Aorta (tissue), 5 donors: ENCODE data around the gene SPOCK3. TPM values are rescaled to one million over a fixed set of nuclear protein-coding genes. Genes with fewer than 3 reads are reported as not detected.

Experiments
- ATAC-seq: fragments of 200-7000 bp; cut with Tn5 transposase; one replicate; pipeline ENCODE4 v1.9.1; 2022; ENCODE audit warnings: moderate library complexity; ENCODE audit not compliant: low FRiP score
- DNase-seq, 2 donors: peaks; one replicate each; pipeline ENCODE4 v3.0.0-alpha.2; 2020
- H3K27ac ChIP-seq, 2 donors: one replicate each; pipeline ENCODE4 v1.5.1; 2013; ENCODE audit warnings: low read length in 2 of 2, mild to moderate bottlenecking in 2 of 2, moderate library complexity in 2 of 2, control low read depth in 1 of 2, inconsistent platforms in 1 of 2, low read depth in 1 of 2
- H3K27me3 ChIP-seq, 2 donors: one replicate each; pipeline ENCODE4 v1.6.1; 2013; ENCODE audit warnings: control low read depth in 1 of 2, low read length in 1 of 2, mild to moderate bottlenecking in 1 of 2, moderate library complexity in 1 of 2; ENCODE audit not compliant: insufficient read depth in 2 of 2, control insufficient read depth in 1 of 2
- H3K36me3 ChIP-seq, 2 donors: one replicate each; pipeline ENCODE4 v1.6.1; 2013; ENCODE audit warnings: control low read depth in 1 of 2, low read length in 1 of 2, mild to moderate bottlenecking in 1 of 2; ENCODE audit not compliant: insufficient read depth in 2 of 2, control insufficient read depth in 1 of 2
- H3K4me1 ChIP-seq, 2 donors: one replicate each; pipeline ENCODE4 v1.6.1; 2013; ENCODE audit warnings: low read length in 2 of 2, control low read depth in 1 of 2, mild to moderate bottlenecking in 1 of 2, moderate library complexity in 1 of 2; ENCODE audit not compliant: insufficient read depth in 2 of 2, control insufficient read depth in 1 of 2
- H3K4me3 ChIP-seq, 2 donors: one replicate each; pipeline ENCODE4 v1.5.1; 2013; ENCODE audit warnings: low read length in 2 of 2, control low read depth in 1 of 2, mild to moderate bottlenecking in 1 of 2
- H3K9me3 ChIP-seq: one replicate; pipeline ENCODE4 v1.6.1; 2013; ENCODE audit warnings: mild to moderate bottlenecking, low read length; ENCODE audit not compliant: control insufficient read depth
- WGBS, 2 donors: extraction: QIAGEN DNeasy Blood & Tissue Kit; methylation state at CpG; one replicate each; pipeline ENCODE4 v1.1.7; 2013; 5-methylcytosine and 5-hydroxymethylcytosine counted together
- intact Hi-C, 2 donors: fragments of 100-400 bp; cut with DNase I; formaldehyde crosslinking; loops; one replicate each; pipeline versions ENCODE4 v1.14.2 to v1.15.0; 2022
- polyA plus RNA-seq, 2 donors: library from polyadenylated mRNA; stranded (reverse); fragments of 200-250 nt; gene quantifications; one replicate each; pipeline ENCODE4 v1.2.3, GENCODE V29; 2013
- total RNA-seq, 2 donors: library from RNA; stranded (reverse); fragmentation: NEBNext Ultra II Directional; extraction: Animal tissue kit (Norgen Biotek cat#: 25700); gene quantifications; one replicate each; pipeline ENCODE4 v1.2.1, GENCODE V29; 2021
- donor health status: healthy with polysubstance abuse.
- donor health status: Bipolar disorder and iron deficiency.
- donor health status: DM: no; HTN: no; CAD: no.
- donor health status: DM: no; HTN: no; CAD: no.
- donor health status: DM: yes; HTN: yes; CAD: no.

The SPOCK3 gene
- total and polyA plus RNA-seq, 4 donors = not detected

DNA sequence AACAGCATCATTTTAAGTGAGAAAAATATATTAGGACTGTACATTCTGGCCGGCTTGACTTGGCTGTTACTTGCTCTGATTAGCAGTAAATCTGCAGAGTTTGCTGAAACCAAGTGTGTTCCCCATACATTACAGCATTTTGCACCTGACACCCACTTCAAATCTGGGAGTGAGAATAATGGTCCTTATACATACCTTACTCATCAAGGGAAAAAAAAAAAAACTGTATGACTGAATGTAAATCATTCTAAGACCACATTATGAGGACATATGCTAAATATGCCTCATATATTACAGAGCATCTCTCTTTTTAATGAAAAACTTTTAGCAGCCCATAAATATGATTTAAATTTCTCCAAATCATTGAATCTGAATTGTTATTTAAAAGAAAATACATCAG, 406.7 kb downstream of the SPOCK3 start:
- Histone ChIP-seq H3K4me3 (no peak overlapping the region), H3K9me3 (no peaks in the 10 kb centered on the region), H3K27ac (no peak overlapping the region), H3K4me1 (no peaks in the 10 kb centered on the region), H3K27me3 (no peaks in the 10 kb centered on the region), H3K36me3 (no peaks in the 10 kb centered on the region)
- ATAC-seq (no peak), DNase-seq (no peak)
- 68 to 71% methylated on average over 1 of the region's 1 CpG for WGBS, 2 donors
- intact Hi-C loops = no loop called here

DNA sequence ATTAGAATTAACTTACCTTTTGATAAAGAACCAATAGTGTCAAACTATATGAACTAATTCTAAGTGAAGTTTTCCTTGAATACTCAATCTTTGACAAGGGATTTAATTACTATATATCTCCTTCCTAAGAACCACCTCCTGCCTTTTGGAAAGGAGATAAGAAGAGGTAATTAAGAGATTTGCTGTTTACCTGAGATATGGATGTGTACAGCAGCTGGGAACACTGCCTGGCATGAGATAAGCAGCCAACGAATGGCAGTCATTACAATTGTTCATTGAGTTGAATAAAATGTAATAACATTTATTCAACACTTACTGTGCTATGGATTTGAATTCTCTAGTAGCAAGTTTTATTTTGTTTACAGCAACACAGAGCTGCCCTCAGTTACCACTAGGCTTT, 407.1 kb downstream of the SPOCK3 start:
- Histone ChIP-seq H3K9me3 (no peaks in the 10 kb centered on the region), H3K4me3 (no peak overlapping the region), H3K27me3 (no peaks in the 10 kb centered on the region), H3K4me1 (no peaks in the 10 kb centered on the region), H3K36me3 (no peaks in the 10 kb centered on the region), H3K27ac (no peak overlapping the region)
- intact Hi-C loops = no loop called here
- DNase-seq (no peak), ATAC-seq (no peak)
- 43 to 62% methylated on average over 1 of the region's 1 CpG for WGBS, 2 donors

DNA sequence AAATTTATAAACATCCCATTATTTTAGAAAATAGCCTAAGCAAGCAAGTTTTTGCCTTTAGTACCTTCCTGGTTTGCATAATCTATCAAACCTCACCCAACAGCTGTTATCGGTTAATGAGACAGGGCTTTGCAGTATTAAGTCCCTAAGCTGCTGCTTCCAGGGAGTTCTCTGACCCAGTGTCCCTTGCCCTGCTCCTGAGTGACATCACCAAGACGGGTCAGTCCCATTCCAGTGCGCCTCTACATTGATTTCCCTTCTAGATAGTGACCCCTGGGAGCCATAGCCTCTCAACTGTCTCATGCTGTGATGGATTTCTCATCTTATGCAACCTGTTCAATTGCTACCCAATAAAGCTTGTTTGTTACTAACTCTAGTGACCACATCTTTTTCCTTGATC, 410.4 kb downstream of the SPOCK3 start:
- 57 to 76% methylated on average over 3 of the region's 3 CpGs for WGBS, 2 donors

DNA sequence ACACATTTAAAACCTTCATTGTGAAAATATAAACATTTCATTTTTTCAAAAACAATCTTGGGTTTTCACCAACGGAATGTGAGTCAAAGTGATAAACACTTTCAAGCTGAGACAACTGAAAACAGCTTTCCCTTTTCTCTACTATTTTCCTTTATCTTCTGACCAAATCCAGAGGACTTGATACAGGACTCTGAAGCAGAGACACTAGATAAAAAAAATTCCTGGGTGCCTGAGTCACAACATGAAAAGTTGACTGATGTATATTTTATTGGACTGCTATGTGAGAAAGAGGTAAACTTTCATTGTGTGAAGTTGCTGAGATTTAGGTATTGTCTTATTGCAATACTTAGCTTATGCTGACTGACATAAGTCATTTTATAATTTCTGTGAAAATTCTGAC, 411.2 kb downstream of the SPOCK3 start:
- no peak overlapping the region for H3K4me3 ChIP-seq
- DNase-seq (no peak), ATAC-seq (no peak)
- no peaks in the 10 kb centered on the region for H3K4me1 ChIP-seq
- no peak overlapping the region for H3K27ac ChIP-seq
- intact Hi-C loops = no loop called here
- WGBS, 2 donors = 19 to 22% methylated on average over 1 of the region's 1 CpG
- no peaks in the 10 kb centered on the region for H3K27me3 ChIP-seq
- no peaks in the 10 kb centered on the region for H3K36me3 ChIP-seq
- H3K9me3 ChIP-seq = no peaks in the 10 kb centered on the region

More for the DNA sequence above, 410.4 kb downstream of the SPOCK3 start:
- intact Hi-C loops = no loop called here
- no peaks in the 10 kb centered on the region for H3K9me3 ChIP-seq
- no peak overlapping the region for H3K4me3 ChIP-seq
- H3K27ac ChIP-seq = no peak overlapping the region
- no peaks in the 10 kb centered on the region for H3K36me3 ChIP-seq
- H3K27me3 ChIP-seq = no peaks in the 10 kb centered on the region
- ATAC-seq (no peak), DNase-seq (no peak)
- no peaks in the 10 kb centered on the region for H3K4me1 ChIP-seq

DNA sequence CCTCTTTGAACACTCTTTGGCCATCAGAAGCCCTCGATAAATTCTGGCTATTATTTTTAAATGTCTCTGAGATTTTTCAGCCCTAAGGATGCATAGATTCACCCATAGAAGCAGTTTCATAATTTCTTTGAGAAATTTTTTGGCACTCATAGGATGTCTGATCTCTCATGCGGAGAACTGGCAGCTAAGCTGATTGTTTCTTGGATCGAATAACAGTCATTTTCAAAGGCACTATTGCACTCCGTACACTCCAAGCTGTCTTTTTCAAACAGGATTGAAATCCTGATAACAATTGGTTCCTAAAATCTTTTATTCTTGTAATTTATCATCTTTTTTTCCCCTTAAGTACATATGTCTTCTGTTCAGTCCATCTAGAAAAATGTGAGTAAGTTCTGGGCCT, 411.9 kb downstream of the SPOCK3 start:
- H3K4me3 ChIP-seq = no peak overlapping the region
- DNase-seq (no peak), ATAC-seq (no peak)
- 52 to 58% methylated on average over 4 of the region's 4 CpGs for WGBS, 2 donors
- H3K27me3 ChIP-seq = no peaks in the 10 kb centered on the region
- H3K27ac ChIP-seq = no peak overlapping the region
- intact Hi-C loops = no loop called here
- no peaks in the 10 kb centered on the region for H3K4me1 ChIP-seq
- no peaks in the 10 kb centered on the region for H3K9me3 ChIP-seq
- H3K36me3 ChIP-seq = no peaks in the 10 kb centered on the region

DNA sequence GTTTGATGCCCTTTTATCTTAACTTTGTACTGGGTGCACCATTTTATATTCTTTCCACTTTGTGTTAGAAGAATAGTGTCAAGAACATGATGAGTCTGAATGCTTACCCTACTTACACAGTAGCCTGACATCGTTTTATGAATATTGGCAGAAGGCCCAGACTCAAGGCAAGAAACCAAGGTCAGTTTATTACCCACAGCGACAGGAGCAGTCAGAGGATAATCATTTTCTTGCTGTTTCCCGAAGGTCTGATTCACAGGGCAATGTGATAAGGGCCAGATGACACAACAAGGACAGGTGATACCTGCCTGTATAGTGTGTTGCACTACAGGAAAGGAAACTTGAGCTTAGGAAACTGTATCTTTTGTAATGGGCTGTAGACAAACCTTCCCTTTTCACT, 417.4 kb downstream of the SPOCK3 start:
- Histone ChIP-seq H3K4me1 (no peaks in the 10 kb centered on the region), H3K27me3 (no peaks in the 10 kb centered on the region), H3K36me3 (no peaks in the 10 kb centered on the region), H3K9me3 (no peaks in the 10 kb centered on the region), H3K27ac (no peak overlapping the region), H3K4me3 (no peak overlapping the region)
- DNase-seq = no peak
- intact Hi-C loops = no loop called here
- WGBS, 2 donors = 24 to 51% methylated on average over 3 of the region's 3 CpGs
- no peak for ATAC-seq

DNA sequence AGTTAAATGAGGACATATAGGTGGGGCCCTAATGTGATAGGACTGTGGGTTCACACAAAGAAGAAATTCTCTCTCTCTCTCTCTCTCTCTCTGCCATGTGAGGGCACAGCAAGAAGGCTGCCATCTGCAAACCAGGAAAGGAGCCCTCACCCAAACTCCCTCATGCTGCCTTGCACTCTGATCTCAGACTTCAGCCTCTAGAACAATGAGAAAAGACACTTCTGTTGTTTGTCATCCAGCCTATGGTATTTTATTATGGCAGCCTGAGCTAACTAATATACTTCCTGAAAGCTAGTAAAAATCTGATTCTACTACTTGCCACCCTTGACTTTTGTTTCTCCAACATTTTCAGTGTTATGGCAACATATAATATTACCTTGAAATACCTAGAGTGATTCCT, 425.9 kb downstream of the SPOCK3 start:
- intact Hi-C loops = no loop called here
- Histone ChIP-seq H3K9me3 (no peaks in the 10 kb centered on the region), H3K27ac (no peak overlapping the region), H3K36me3 (no peaks in the 10 kb centered on the region), H3K4me1 (no peaks in the 10 kb centered on the region), H3K27me3 (no peaks in the 10 kb centered on the region), H3K4me3 (no peak overlapping the region)
- DNase-seq (no peak), ATAC-seq (no peak)

DNA sequence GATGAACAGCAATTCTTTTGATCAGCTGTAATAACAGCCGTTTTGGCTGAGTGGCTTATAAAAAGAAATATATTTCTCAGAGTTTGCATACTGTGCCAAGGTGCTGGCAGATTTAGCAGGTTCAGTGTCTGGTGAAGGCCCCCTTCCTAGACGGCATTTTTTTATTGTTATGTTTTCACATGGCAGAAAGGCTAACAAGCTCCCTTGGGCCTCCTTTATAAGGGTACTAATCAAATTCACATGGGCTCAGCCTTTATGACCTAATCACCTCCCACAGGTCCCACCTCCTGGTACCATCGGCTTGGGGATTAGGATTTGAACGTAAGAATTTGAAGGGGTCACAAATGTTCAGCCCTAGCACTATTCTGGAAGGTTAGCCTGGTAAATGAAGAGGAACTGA, 431.9 kb downstream of the SPOCK3 start:
- DNase-seq = no peak
- H3K9me3 ChIP-seq = no peaks in the 10 kb centered on the region
- WGBS, 2 donors = 6 to 13% methylated on average over 4 of the region's 4 CpGs
- no peaks in the 10 kb centered on the region for H3K36me3 ChIP-seq
- H3K4me3 ChIP-seq = no peak overlapping the region
- no peaks in the 10 kb centered on the region for H3K4me1 ChIP-seq
- H3K27ac ChIP-seq = no peak overlapping the region
- no peaks in the 10 kb centered on the region for H3K27me3 ChIP-seq
- intact Hi-C loops = no loop called here
- ATAC-seq = no peak

DNA sequence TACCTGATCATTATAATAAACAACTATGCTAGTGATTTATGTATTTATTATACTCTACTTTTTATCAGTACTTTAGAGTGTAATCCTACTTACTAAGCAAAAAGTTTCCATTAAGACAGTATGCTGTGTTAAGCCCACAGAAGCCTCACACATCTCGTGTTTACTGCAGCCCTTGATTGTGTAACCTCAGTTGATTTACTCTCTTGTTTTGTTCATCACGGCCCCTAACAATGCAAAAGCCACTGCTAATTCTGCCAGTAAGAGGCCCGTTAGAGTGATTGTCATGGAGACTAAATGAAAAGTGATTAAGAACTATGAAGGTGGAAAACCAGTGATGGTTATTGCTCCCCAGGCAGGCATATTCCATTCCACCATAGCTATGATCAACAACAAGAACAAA, 436.2 kb downstream of the SPOCK3 start:
- H3K9me3 ChIP-seq = no peaks in the 10 kb centered on the region
- peaks cover 0 to 2% of the 10 kb centered on the region in 2 donors for H3K27me3 ChIP-seq
- no peaks in the 10 kb centered on the region for H3K36me3 ChIP-seq
- H3K4me3 ChIP-seq = no peak overlapping the region
- DNase-seq (no peak), ATAC-seq (no peak)
- intact Hi-C loops = no loop called here
- H3K27ac ChIP-seq = no peak overlapping the region
- no peaks in the 10 kb centered on the region for H3K4me1 ChIP-seq
- 43 to 59% methylated on average over 3 of the region's 3 CpGs for WGBS, 2 donors
